AG04449 (cell line): Measurements from ENCODE around the gene PRR5.

Source experiments
- CTCF ChIA-PET: fragments of 350-600 bp; formaldehyde crosslinking; extraction: SDS; loops from one replicate; lab custom pipeline; 2021; ENCODE audit warnings: antibody characterized with exemption; lab: Yijun Ruan, JAX
- POLR2A ChIA-PET: fragments of 400-600, 350-600 bp; formaldehyde crosslinking; extraction: SDS; loops from one replicate; lab custom pipeline; 2020; ENCODE audit warnings: antibody characterized with exemption, inconsistent platforms; lab: Yijun Ruan, JAX
- DNase-seq: peaks from one replicate; pipeline ENCODE4 v3.0.0-alpha.2; 2010; ENCODE audit warnings: low read depth, low spot score
- H3K4me3 ChIP-seq: 2 replicates; pipeline ENCODE4 v1.5.1; 2011; ENCODE audit warnings: low read depth, mild to moderate bottlenecking, control low read depth, low read length
- TF ChIP-seq, protein P1 (sequence below): IDR thresholded peaks from one replicate; pipeline ENCODE4 v1.5.1; 2011; ENCODE audit warnings: mild to moderate bottlenecking, moderate library complexity, low read length, control low read depth, inconsistent platforms; ENCODE audit not compliant: insufficient read depth; ENCODE audit errors: missing control alignments

The PRR5 gene

GRCh38 chr22:44703255-44703870, 1.4 kb downstream of the PRR5 start:
- H3K4me3 ChIP-seq: peak overlapping the region; percentile 65
- ChIA-PET POLR2A (no interaction called here), CTCF (interaction anchor here (0.7 to 4.1 kb wide), 3 partner anchors 25 to 32 kb away, joined by 3 to 41 read pairs (median 3); no protein-coding TSS in a partner anchor)
- TF ChIP-seq, protein P1, sequence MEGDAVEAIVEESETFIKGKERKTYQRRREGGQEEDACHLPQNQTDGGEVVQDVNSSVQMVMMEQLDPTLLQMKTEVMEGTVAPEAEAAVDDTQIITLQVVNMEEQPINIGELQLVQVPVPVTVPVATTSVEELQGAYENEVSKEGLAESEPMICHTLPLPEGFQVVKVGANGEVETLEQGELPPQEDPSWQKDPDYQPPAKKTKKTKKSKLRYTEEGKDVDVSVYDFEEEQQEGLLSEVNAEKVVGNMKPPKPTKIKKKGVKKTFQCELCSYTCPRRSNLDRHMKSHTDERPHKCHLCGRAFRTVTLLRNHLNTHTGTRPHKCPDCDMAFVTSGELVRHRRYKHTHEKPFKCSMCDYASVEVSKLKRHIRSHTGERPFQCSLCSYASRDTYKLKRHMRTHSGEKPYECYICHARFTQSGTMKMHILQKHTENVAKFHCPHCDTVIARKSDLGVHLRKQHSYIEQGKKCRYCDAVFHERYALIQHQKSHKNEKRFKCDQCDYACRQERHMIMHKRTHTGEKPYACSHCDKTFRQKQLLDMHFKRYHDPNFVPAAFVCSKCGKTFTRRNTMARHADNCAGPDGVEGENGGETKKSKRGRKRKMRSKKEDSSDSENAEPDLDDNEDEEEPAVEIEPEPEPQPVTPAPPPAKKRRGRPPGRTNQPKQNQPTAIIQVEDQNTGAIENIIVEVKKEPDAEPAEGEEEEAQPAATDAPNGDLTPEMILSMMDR: no peak
- DNase-seq: no peak

DNA sequence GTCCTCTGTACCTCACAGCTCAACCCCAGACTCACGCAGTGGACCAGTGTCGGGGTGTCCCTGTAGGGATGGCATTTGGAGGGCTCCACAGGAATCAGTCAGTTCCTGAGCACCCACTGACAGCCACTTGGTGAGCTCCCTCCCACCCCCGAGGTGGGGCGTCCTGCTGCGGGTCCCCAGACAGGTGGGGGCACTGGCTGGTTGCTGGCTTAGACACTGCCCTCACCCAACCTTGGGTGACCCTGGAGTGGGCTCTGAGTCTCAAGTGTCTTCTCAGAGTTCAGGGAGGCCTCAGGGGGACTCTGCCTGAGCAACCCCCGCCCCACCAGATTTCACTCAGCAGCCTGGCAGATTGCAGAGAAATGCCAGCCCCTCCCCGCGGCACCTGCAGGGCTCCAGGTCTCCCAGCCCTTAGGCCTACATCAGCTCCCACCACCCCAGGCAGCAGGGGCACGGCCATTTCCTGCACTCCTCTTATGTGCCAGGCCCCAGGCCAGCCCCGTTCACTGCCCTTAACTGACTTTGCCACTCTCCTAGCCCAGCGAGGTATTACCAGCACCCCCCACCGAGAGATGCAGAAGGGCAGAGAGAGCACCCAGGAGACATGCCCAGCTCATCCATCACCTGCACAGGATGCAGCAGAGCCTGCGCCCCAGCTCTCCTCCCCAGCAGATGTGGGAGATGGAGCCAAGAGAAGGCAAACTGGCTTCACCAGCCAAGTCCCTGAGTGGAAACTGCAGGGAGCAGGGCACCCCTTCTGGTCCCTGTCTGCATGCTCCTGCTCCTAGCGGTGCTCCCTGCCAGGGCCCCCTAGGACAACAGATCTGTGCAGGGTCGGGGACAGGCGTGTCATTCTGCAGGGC, 2.4 kb downstream of the PRR5 start:
- ChIA-PET POLR2A (no interaction called here), CTCF (interaction anchor here (0.7 to 4.1 kb wide), 4 partner anchors 19 to 31 kb away, joined by 3 to 41 read pairs (median 4); no protein-coding TSS in a partner anchor)
- TF ChIP-seq, protein P1: no peak
- H3K4me3 ChIP-seq: no peak overlapping the region
- DNase-seq: no peak

DNA sequence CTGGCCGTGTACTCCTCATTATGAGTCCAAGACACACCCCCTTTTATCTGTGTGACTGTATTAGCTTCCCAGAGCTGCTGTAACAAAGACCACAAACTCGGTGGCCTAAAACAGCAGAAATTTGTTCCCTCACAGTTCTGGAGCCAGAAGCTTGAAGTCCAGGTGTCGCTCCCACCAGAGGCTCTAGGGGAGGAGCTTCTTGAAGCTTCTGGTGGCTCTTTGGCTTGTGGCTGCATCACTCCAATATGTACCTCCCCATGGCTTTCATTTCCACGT, 3.0 kb downstream of the PRR5 start:
- no peak for DNase-seq
- POLR2A ChIA-PET: no interaction called here
- H3K4me3 ChIP-seq: no peak overlapping the region
- CTCF ChIA-PET: interaction anchor here (1.0 to 4.1 kb wide), 4 partner anchors 18 to 30 kb away, joined by 3 to 41 read pairs (median 4); no protein-coding TSS in a partner anchor
- TF ChIP-seq, protein P1: no peak

- no peak overlapping the region for H3K4me3 ChIP-seq
- TF ChIP-seq, protein P1: no peak
- ChIA-PET POLR2A (no interaction called here), CTCF (interaction anchor here (1.3 to 2.4 kb wide), 4 partner anchors 8 to 28 kb away, joined by 3 to 9 read pairs (median 6); no protein-coding TSS in a partner anchor)
- DNase-seq: no peak
Observed at GRCh38 chr22:44706488-44706887, 4.5 kb downstream of the PRR5 start.

- CTCF ChIA-PET: interaction anchor here (2.4 kb wide), 2 partner anchors 22 to 28 kb away, joined by 9 read pairs; no protein-coding TSS in a partner anchor
- no peak overlapping the region for H3K4me3 ChIP-seq
- no peak for DNase-seq
- POLR2A ChIA-PET: no interaction called here
- TF ChIP-seq, protein P1: no peak
Observed at GRCh38 chr22:44707178-44707577, 5.2 kb downstream of the PRR5 start.

- TF ChIP-seq, protein P1: no peak
- ChIA-PET POLR2A (no interaction called here), CTCF (interaction anchor here (1.5 to 2.4 kb wide), 3 partner anchors 21 to 27 kb away, joined by 3 to 9 read pairs (median 9); no protein-coding TSS in a partner anchor)
- no peak for DNase-seq
- H3K4me3 ChIP-seq: no peak overlapping the region
Observed at GRCh38 chr22:44707752-44708151, 5.7 kb downstream of the PRR5 start.
